Head of caudate nucleus (tissue), 42 donors: ENCODE data around the gene PDE6G.
A peak's percentile ranks its signal among the peaks of the same experiment; 100 is the strongest.
"Not testable (repeated sequence)": the region's sequence is repeated elsewhere in the genome, so short reads cannot be mapped to it uniquely, and the experiment has no call there.

Experiments used
- DNase-seq, 42 donors: peaks; one replicate each; pipeline versions ENCODE4 v3.0.0 to v3.0.0-alpha.2; 2020 to 2021; ENCODE audit warnings: mixed read lengths in 7 of 42
- intact Hi-C: fragments of 100-400 bp; cut with DNase I; formaldehyde crosslinking; loops from one replicate; pipeline ENCODE4 v1.15.0; 2022

Gene PDE6G

DNA sequence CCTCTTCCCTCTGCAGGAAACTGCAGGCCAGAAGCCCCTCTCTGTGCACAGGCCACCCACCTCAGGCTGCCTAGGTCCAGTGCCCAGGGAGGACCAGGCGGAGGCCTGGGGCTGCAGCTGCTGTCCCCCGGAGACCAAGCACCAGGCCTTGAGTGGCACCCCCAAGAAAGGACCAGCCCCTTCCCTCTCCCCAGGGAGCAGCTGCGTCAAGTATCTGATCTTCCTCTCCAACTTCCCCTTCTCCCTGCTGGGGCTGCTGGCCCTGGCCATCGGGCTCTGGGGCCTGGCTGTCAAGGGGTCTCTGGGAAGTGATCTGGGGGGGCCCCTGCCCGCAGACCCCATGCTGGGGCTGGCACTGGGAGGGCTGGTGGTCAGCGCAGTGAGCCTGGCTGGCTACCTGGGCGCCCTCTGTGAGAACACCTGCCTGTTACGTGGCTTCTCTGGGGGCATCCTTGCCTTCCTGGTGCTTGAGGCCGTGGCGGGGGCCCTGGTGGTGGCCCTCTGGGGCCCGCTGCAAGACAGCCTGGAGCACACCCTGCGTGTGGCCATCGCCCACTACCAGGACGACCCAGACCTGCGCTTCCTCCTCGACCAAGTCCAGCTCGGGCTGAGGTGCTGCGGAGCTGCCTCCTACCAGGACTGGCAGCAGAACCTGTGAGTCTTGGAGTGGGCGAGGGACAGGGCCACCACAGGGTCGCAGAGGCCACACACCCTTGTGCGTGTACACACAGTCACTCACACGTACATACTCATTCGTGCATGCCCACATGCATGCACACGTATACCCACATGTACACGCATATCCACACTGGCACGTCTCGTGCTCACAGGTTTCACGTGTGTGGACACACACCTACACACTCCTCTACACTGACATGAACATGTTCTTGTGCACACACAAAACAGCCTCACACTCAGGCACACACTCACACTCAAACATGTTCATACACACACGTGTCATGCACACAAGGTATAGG lies 11.1 kb downstream of the PDE6G start:
- intact Hi-C loops: no loop called here
- DNase-seq: no peak

GRCh38 chr17:81644496-81644895 lies 11.8 kb downstream of the PDE6G start:
- DNase-seq: no peak
- intact Hi-C loops: no loop called here

- DNase-seq: no peak
- intact Hi-C loops: no loop called here
These were observed 14.4 kb downstream of the PDE6G start for GRCh38 chr17:81641825-81642489.

- intact Hi-C loops: no loop called here
- DNase-seq: no peak
These were observed 16.3 kb downstream of the PDE6G start for GRCh38 chr17:81640011-81640410.

GRCh38 chr17:81638683-81639082 lies 17.7 kb downstream of the PDE6G start:
- DNase-seq: no peak
- intact Hi-C loops: no loop called here

DNA sequence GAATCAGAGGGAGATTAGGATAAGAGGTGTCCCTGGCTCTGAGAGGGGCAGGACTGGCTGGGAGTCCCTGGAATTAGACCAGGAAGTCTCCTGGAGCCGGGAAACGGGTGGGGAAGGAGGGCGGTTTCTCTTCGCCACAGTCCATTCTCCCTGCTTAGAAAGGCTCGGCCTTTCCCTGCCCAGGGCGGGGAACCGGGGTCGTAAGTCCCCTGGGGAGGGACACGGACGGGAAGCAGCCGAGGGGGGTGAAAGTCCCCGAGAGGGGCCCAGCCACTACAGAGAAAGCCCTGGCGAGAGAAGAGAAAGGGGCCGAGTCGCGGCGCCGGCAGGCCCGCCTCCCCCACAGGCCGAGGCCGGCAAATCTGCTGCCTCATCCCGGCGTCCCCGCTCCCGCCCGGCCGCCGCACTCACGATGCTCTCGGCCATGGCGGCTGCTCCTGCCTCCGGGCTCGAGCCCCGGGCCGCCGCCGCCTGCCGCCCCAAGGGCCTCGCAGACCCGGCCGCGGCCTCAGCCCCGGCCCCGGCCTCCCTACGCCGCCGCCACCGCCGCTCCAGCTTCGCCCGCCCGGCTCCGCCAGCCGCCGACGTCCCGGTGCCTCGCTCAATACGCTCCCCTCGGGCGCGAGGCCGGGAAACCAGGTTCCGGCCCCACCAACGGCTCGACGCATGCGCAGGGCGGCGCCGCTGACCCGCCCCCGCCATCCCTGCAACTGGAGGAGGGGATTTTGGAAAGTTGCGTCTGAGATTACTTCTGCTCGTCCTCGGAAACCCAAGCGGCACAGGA lies 19.6 kb downstream of the PDE6G start, which contains the start of the genes NPLOC4 and TSPAN10:
Gene NPLOC4 (minus strand): TSS at position 608 of the 784 bp plus-strand sequence. CDS start 182 bp downstream, at position 426.
Gene TSPAN10 (plus strand): TSS at position 692 of the 784 bp plus-strand sequence. CDS start 5,217 bp downstream, outside the sequence.
- DNase-seq: peak; percentile 52 to 93 (median 86)
- intact Hi-C loops: no loop called here

DNA sequence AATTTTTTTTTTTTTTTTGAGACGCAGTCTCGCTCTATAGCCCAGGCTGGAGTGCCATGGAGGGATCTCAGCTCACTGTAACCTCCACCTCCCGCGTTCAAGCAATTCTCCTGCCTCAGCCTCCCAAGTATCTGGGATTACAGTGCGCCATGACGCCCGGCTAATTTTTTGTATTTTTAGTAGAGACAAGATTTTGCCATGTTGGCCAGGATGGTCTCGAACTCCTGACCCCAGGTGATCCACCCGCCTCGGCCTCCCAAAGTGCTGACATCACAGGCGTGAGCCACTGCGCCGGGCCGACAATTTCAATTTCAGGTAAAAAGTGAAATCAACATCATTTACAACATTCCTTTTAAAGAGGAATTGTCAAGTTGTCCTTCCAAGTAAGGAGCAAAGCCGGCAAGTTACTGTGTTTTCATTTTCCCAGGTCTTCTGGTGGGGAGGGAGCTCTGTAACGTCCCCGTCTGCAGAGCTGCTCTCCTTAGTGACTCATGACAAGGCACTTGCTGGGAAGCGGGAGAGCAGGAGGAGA lies 20.3 kb downstream of the PDE6G start:
- peak in 10 of 42 donors; percentile 15 to 33 (median 22) for DNase-seq
- intact Hi-C loops: no loop called here

DNA sequence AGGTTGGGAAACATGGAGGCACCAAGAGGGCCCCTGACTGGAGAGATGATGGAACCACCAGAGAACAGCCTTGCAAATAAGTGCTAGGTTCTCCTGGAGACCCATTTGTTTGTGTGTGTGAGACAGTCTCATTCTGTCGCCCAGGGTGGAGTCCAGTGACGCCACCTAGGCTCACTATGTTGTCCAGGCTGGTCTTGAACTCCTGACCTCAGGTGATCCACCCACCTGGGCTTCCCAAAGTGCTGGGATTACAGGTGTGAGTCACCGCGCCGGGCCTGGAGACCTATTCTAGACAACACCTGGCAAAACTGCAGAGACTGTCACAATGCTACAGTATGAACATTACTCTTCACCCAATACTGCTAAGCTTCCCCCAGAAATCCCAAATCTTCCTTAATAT lies 20.9 kb downstream of the PDE6G start:
- intact Hi-C loops: no loop called here
- no peak for DNase-seq

GRCh38 chr17:81631482-81631881 lies 24.9 kb downstream of the PDE6G start:
- intact Hi-C loops: no loop called here
- no peak for DNase-seq

GRCh38 chr17:81630274-81630673 lies 26.1 kb downstream of the PDE6G start:
- no peak for DNase-seq
- intact Hi-C loops: no loop called here

GRCh38 chr17:81621494-81622130 lies 34.7 kb downstream of the PDE6G start:
- peak in 6 of 42 donors; percentile 4 to 64 (median 22) for DNase-seq
- intact Hi-C loops: no loop called here

DNA sequence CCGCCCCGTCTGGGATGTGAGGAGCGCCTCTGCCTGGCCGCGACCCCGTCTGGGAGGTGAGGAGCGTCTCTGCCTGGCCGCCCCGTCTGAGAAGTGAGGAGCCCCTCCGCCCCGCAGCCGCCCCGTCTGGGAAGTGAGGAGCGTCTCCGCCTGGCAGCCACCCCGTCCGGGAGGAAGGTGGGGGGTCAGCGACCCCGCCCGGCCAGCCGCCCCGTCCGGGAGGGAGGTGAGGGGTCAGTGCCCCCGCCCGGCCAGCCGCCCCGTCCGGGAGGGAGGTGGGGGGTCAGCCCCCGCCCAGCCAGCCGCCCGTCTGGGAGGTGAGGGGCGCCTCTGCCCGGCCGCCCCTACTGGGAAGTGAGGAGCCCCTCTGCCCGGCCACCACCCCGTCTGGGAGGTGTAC lies 38.0 kb downstream of the PDE6G start:
- intact Hi-C loops, DNase-seq: not testable (repeated sequence)

- no peak for DNase-seq
- intact Hi-C loops: no loop called here
These were observed 39.5 kb downstream of the PDE6G start for GRCh38 chr17:81616877-81617276.

DNA sequence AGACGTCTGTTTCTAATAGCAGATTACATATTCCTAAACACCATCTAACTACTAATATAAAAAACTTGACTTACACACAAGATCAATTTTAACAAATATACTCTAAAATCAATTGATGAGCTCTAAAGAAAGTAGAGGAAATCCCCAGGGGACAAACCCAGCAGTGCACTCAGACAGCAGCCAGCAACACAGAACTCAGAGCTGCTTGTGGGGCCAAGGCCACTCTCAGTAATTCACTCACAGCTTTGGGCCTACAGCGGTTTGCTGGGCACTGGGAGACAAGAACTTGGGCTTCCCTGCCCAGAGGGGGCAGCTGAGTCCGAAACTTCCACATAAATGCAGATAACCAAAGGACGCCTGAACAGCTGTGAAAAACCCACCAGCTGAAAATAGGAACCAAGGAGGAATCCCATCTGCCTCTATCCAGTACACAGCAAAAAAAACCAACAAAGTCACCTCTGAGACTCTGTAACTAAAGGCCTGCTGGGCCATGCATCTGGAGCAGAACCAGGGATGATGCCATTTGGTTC lies 40.9 kb downstream of the PDE6G start:
- no peak for DNase-seq

GRCh38 chr17:81612172-81612970 lies 44.0 kb downstream of the PDE6G start:
- intact Hi-C loops: no loop called here
- no peak for DNase-seq

More for the DNA sequence above, 40.9 kb downstream of the PDE6G start:
- intact Hi-C loops: no loop called here

- intact Hi-C loops: no loop called here
These were observed 46.6 kb downstream of the PDE6G start for GRCh38 chr17:81609541-81610311.

GRCh38 chr17:81608605-81609004 lies 47.7 kb downstream of the PDE6G start:
- intact Hi-C loops: no loop called here
- no peak for DNase-seq

More at GRCh38 chr17:81609541-81610311, 46.6 kb downstream of the PDE6G start:
- DNase-seq: no peak
